Panc1 (cell line): ENCODE measurements around the gene PLCH2. TPM values are rescaled to one million over a fixed set of nuclear protein-coding genes. Genes with fewer than 3 reads are reported as not detected.

Experiments
- ATAC-seq: fragments of 200-7000 bp; cut with Tn5 transposase; 2 replicates; pipeline ENCODE4 v1.9.1; 2020; ENCODE audit warnings: mild to moderate bottlenecking, moderate library complexity
- BruUV-seq: library from RNA; stranded (reverse); fragments of 400-500 nt; replicated peaks from 2 replicates; lab custom pipeline; 2021; lab: Mats Ljungman, UMichigan
- CTCF ChIA-PET: fragments of 300-600 bp; sonication (Branson Sonifier 250); formaldehyde crosslinking; loops from one replicate; lab custom pipeline; 2022; ENCODE audit warnings: antibody characterized with exemption; lab: Charles Lee
- POLR2A ChIA-PET: fragments of 300-600 bp; sonication (Branson Sonifier 250); formaldehyde crosslinking; loops from one replicate; lab custom pipeline; 2022; ENCODE audit warnings: antibody characterized with exemption; lab: Charles Lee
- DNase-seq: peaks from one replicate; pipeline ENCODE4 v3.0.0-alpha.2; 2010; ENCODE audit warnings: low read depth, low spot score
- H3K27ac ChIP-seq: 2 replicates; pipeline ENCODE4 v1.5.1; 2011; ENCODE audit warnings: mild to moderate bottlenecking, low read length, inconsistent platforms
- H3K27me3 ChIP-seq: fragments of 200-500 bp; sonication (Bioruptor generic); 2 replicates; pipeline ENCODE4 v1.6.0; 2014; ENCODE audit warnings: low read length, inconsistent platforms; ENCODE audit not compliant: control insufficient read depth, insufficient read depth
- H3K36me3 ChIP-seq: fragments of 200-500 bp; sonication (Bioruptor generic); 2 replicates; pipeline ENCODE4 v1.5.1; 2014; ENCODE audit warnings: inconsistent platforms, mild to moderate bottlenecking, low read length, moderate library complexity; ENCODE audit not compliant: control insufficient read depth, insufficient read depth
- H3K4me1 ChIP-seq: 2 replicates; pipeline ENCODE4 v1.5.1; 2011; ENCODE audit warnings: inconsistent platforms, mild to moderate bottlenecking, low read length, moderate library complexity; ENCODE audit not compliant: control insufficient read depth, insufficient read depth
- H3K4me3 ChIP-seq, 2 experiments: 2 replicates each; pipeline ENCODE4 v1.5.1; 2011 to 2012; ENCODE audit warnings: low read depth in 2 of 2, low read length in 2 of 2, mild to moderate bottlenecking in 2 of 2, inconsistent platforms in 1 of 2, moderate library complexity in 1 of 2
- H3K9me3 ChIP-seq: fragments of 200-500 bp; sonication (Bioruptor generic); 2 replicates; pipeline ENCODE4 v1.5.1; 2014; ENCODE audit warnings: low read depth, mild to moderate bottlenecking, inconsistent platforms, low read length, moderate library complexity; ENCODE audit not compliant: control insufficient read depth, insufficient read depth
- CTCF ChIP-seq: fragments of 450-650 bp; IDR thresholded peaks from 2 replicates; pipeline ENCODE4 v1.5.1; 2017; ENCODE audit warnings: mild to moderate bottlenecking
- POLR2AphosphoS5 ChIP-seq: IDR thresholded peaks from 2 replicates; pipeline ENCODE4 v1.6.1; 2012; ENCODE audit warnings: mild to moderate bottlenecking, low read depth, low read length, moderate library complexity
- REST ChIP-seq, 2 experiments: IDR thresholded peaks; 2 replicates each; pipeline ENCODE4 v1.6.1; 2011 to 2012; ENCODE audit warnings: low read depth in 2 of 2, control low read depth in 1 of 2, low read length in 1 of 2, mild to moderate bottlenecking in 1 of 2, moderate library complexity in 1 of 2; ENCODE audit not compliant: insufficient read depth in 1 of 2
- SIN3A ChIP-seq: IDR thresholded peaks from 2 replicates; pipeline ENCODE4 v1.6.1; 2012; ENCODE audit warnings: low read depth, mild to moderate bottlenecking, low read length, moderate library complexity, borderline replicate concordance; ENCODE audit not compliant: insufficient read depth
- TCF7L2 ChIP-seq: IDR thresholded peaks from 2 replicates; pipeline ENCODE4 v1.6.1; 2011; ENCODE audit warnings: mild to moderate bottlenecking, low read depth, low read length, inconsistent platforms
- in situ Hi-C: cut with HindIII; loops from 2 replicates; pipeline ENCODE4 v1.10.0; 2016; ENCODE audit warnings: low sequenced_read_pairs, low pct_unique_long_range_greater_than_20kb
- intact Hi-C: fragments of 100-400 bp; cut with micrococcal nuclease; formaldehyde crosslinking; loops from one replicate; pipeline ENCODE4 v1.10.0; 2022; ENCODE audit not compliant: unreplicated experiment
- total RNA-seq: library from RNA; stranded (reverse); gene quantifications from one replicate; pipeline ENCODE4 v1.2.1, GENCODE V29; 2021; ENCODE audit not compliant: unreplicated experiment

The PLCH2 gene
- total RNA-seq, 1 experiment from 2014 or later = 41.2 TPM

GRCh38 chr1:2525572-2525919 lies 49.5 kb downstream of the PLCH2 start:
- in situ Hi-C loops = no loop called here
- no peaks in the 10 kb centered on the region for H3K9me3 ChIP-seq
- POLR2A ChIA-PET = no interaction called here
- ATAC-seq (no peak), DNase-seq (no peak)
- BruUV-seq = no TSS peak
- intact Hi-C loops = no loop called here
- peak overlapping the region; percentile 70 to 93 for H3K4me3 ChIP-seq
- peaks cover 42% of the 10 kb centered on the region for H3K4me1 ChIP-seq
- TF ChIP-seq POLR2AphosphoS5 (no peak), REST (IDR thresholded peaks at IDR 0.05; ENCODE audit: insufficient read depth in 1 of 2, low read depth in 2 of 2, low read length in 1 of 2) (no peak), CTCF (no peak), SIN3A (no peak), TCF7L2 (no peak)
- no peaks in the 10 kb centered on the region for H3K27me3 ChIP-seq
- no peaks in the 10 kb centered on the region; the same call in 1 of the 2 replicates for H3K36me3 ChIP-seq
- peak overlapping the region; percentile 87 for H3K27ac ChIP-seq
- CTCF ChIA-PET = no interaction called here

- Histone ChIP-seq H3K27me3 (no peaks in the 10 kb centered on the region), H3K4me3 (peak within 1 kb of the TSS; percentile 70 to 93), H3K36me3 (no peaks in the 10 kb centered on the region; the same call in 1 of the 2 replicates), H3K27ac (peak within 1 kb of the TSS; percentile 87), H3K4me1 (peaks cover 49% of the 10 kb centered on the region), H3K9me3 (no peaks in the 10 kb centered on the region)
- ATAC-seq = peak; percentile 95
- intact Hi-C loops = no loop called here
- no TSS peak for BruUV-seq
- in situ Hi-C loops = no loop called here
- TF ChIP-seq TCF7L2 (no peak), CTCF (no peak), SIN3A (0 out of 2 replicates have a peak, but pooled peaks have one; percentile 68), POLR2AphosphoS5 (peak; percentile 69), REST (IDR thresholded peaks at IDR 0.05; ENCODE audit: insufficient read depth in 1 of 2, low read depth in 2 of 2, low read length in 1 of 2) (no peak)
- ChIA-PET POLR2A (interaction anchor here (0.5 to 0.7 kb wide), 6 partner anchors 8 to 314 kb away, joined by 3 to 5 read pairs (median 4); no protein-coding TSS in a partner anchor), CTCF (interaction anchor here (0.6 to 0.7 kb wide), 2 partner anchors 8 to 111 kb away, joined by 3 to 5 read pairs; no protein-coding TSS in a partner anchor)
- no peak for DNase-seq
Measured at GRCh38 chr1:2525920-2526823, 50.1 kb downstream of the PLCH2 start, which contains the start of gene PANK4. PANK4 (minus strand) TSS chr1:2526596; CDS start chr1:2526587, 9 bp downstream.
